ENCODE data around the gene INF2. TPM values are rescaled to one million over a fixed set of nuclear protein-coding genes. Genes with fewer than 3 reads are reported as not detected.
"Not testable (repeated sequence)": the region's sequence is repeated elsewhere in the genome, so short reads cannot be mapped to it uniquely, and the experiment has no call there.

The INF2 gene
- total RNA-seq: 10 to 100 TPM; 44.4 to 44.7 TPM
- long read RNA-seq, transcript INF2-204 (5 exons, 1,689 nt): major isoform, 9 of 26 reads
- long read RNA-seq, partial matches to known transcripts: 13 of 26 reads
- long read RNA-seq, other reads (novel, unspliced or antisense): 4 of 26 reads

GRCh38 chr14:104689109-104689880 lies at the start of gene INF2:
Gene INF2, plus strand, starts transcription at chr14:104689618. Its CDS starts 11,748 bp downstream, at chr14:104701366.
- intact Hi-C loops (cut with DNase I): no loop called here
- ATAC-seq (peak; percentile 73 to 82), DNase-seq (peak; percentile 73)

GRCh38 chr14:104639885-104640548 lies 49.4 kb upstream of the INF2 start:
- peak; percentile 86 to 91 for ATAC-seq
- peak; percentile 63 for DNase-seq
- intact Hi-C loops (cut with DNase I): loop anchor here in 1 of 2 donors (5.0 kb wide), 2 partner anchors 63 to 508 kb away; partner anchors contain the start of gene C14orf180

- intact Hi-C loops (cut with DNase I): loop anchor here in 1 of 2 donors (5.0 kb wide), 1 partner anchor 508 kb away; no protein-coding TSS in a partner anchor
- ATAC-seq (no peak), DNase-seq (no peak)
Measured at GRCh38 chr14:104640681-104641080, 48.7 kb upstream of the INF2 start.

GRCh38 chr14:104641753-104642539 lies 47.5 kb upstream of the INF2 start:
- no peak for ATAC-seq
- intact Hi-C loops (cut with DNase I): loop anchor here in 1 of 2 donors (5.0 kb wide), 1 partner anchor 510 kb away; no protein-coding TSS in a partner anchor
- no peak for DNase-seq

GRCh38 chr14:104642540-104642868 lies 46.9 kb upstream of the INF2 start:
- intact Hi-C loops (cut with DNase I): loop anchor here in 1 of 2 donors (5.0 kb wide), 1 partner anchor 510 kb away; no protein-coding TSS in a partner anchor
- no peak for DNase-seq

GRCh38 chr14:104643306-104643705 lies 46.1 kb upstream of the INF2 start:
- ATAC-seq (no peak), DNase-seq (no peak)
- intact Hi-C loops (cut with DNase I): loop anchor here in 1 of 2 donors (5.0 kb wide), 1 partner anchor 511 kb away; no protein-coding TSS in a partner anchor

More at GRCh38 chr14:104642540-104642868, 46.9 kb upstream of the INF2 start:
- ATAC-seq: no peak

- no peak for DNase-seq
- intact Hi-C loops (cut with DNase I): loop anchor here in 1 of 2 donors (5.0 kb wide), 1 partner anchor 512 kb away; no protein-coding TSS in a partner anchor
- ATAC-seq: no peak
Measured at GRCh38 chr14:104644091-104644635, 45.3 kb upstream of the INF2 start.

GRCh38 chr14:104644656-104645378 lies 44.6 kb upstream of the INF2 start:
- ATAC-seq (no peak), DNase-seq (no peak)
- intact Hi-C loops (cut with DNase I): loop anchor here in 1 of 2 donors (5.0 kb wide), 1 partner anchor 513 kb away; no protein-coding TSS in a partner anchor

- ATAC-seq (no peak), DNase-seq (no peak)
- intact Hi-C loops (cut with DNase I): no loop called here
Measured at GRCh38 chr14:104647467-104648043, 41.9 kb upstream of the INF2 start.

- intact Hi-C loops (cut with DNase I): loop anchor here (5.0 kb wide), 2 partner anchors 52 to 57 kb away; no protein-coding TSS in a partner anchor
- ATAC-seq (peak; percentile 87 to 92), DNase-seq (peak; percentile 66)
Measured at GRCh38 chr14:104650057-104650980, 39.1 kb upstream of the INF2 start.

- ATAC-seq (peak; percentile 4 to 10), DNase-seq (no peak)
- intact Hi-C loops (cut with DNase I): loop anchor here (5.0 kb wide), 2 partner anchors 51 to 56 kb away; no protein-coding TSS in a partner anchor
Measured at GRCh38 chr14:104650981-104651875, 38.2 kb upstream of the INF2 start.

GRCh38 chr14:104651876-104652260 lies 37.5 kb upstream of the INF2 start:
- intact Hi-C loops (cut with DNase I): loop anchor here (5.0 kb wide), 2 partner anchors 50 to 55 kb away; no protein-coding TSS in a partner anchor
- DNase-seq (no peak), ATAC-seq (no peak)

GRCh38 chr14:104652386-104652785 lies 37.0 kb upstream of the INF2 start:
- intact Hi-C loops (cut with DNase I): loop anchor here (5.0 kb wide), 2 partner anchors 50 to 55 kb away; no protein-coding TSS in a partner anchor
- ATAC-seq: no peak
- DNase-seq: no peak

GRCh38 chr14:104653130-104653920 lies 36.1 kb upstream of the INF2 start:
- ATAC-seq, DNase-seq: not testable (repeated sequence)
- intact Hi-C loops (cut with DNase I): loop anchor here (5.0 kb wide), 2 partner anchors 49 to 54 kb away; no protein-coding TSS in a partner anchor
